HG02610 (cell line): Measurements from ENCODE around the gene ANO10.

Experiments
- ATAC-seq: cut with Tn5 transposase; IDR thresholded peaks from one replicate; pipeline ENCODE4 v1.9.1; 2021; ENCODE audit warnings: mild to moderate bottlenecking, moderate library complexity; ENCODE audit not compliant: unreplicated experiment

The ANO10 gene

GRCh38 chr3:43353923-43354670, 267.7 kb downstream of the ANO10 start:
- ATAC-seq, result no peak

DNA sequence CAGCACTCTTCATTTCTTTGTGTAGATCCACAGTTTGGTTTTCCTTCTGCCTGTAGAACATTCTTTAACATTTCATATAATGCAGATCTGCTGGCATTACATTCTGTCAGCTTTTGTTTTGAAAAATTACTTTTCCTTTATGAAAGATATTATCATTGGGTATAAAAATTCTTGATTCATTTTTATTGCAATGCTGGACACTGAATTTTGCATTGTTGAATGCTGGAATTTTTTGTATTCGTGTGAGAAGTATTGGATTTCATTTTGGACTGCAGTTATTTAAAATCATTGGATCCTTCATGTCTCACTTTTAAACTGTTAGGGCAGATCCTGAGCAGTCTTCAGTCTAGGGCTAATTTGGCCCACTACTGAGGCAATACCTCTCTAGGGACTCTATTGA, 268.4 kb downstream of the ANO10 start:
- no peak for ATAC-seq

DNA sequence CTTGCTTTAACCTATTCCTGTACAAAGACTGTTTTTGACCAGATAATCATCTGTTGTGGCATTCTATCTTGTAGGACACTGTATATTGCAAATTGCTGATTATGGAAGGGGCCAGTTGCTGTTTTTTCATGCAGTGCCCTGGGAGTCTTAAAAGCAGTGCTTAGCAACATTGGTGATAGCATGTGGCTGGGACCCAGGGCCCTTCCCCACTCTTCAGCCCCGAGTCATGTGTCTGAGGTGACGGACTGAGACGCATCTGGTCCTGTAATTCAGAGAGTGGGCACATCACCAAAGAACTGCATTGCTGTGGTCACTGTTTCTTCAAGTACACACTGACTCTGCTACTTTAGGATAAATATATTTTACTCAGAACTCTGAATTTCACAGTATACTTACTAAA, 272.1 kb downstream of the ANO10 start:
- ATAC-seq, result no peak

GRCh38 chr3:43348852-43349574, 272.8 kb downstream of the ANO10 start:
- ATAC-seq, result no peak

- ATAC-seq, result no peak
These were observed 273.5 kb downstream of the ANO10 start for GRCh38 chr3:43348350-43348749.

- ATAC-seq, result no peak
These were observed 274.0 kb downstream of the ANO10 start for GRCh38 chr3:43347774-43348173.

- ATAC-seq, result no peak
These were observed 274.6 kb downstream of the ANO10 start for GRCh38 chr3:43346978-43347749.

- no peak for ATAC-seq
These were observed 275.9 kb downstream of the ANO10 start for GRCh38 chr3:43345877-43346276.

DNA sequence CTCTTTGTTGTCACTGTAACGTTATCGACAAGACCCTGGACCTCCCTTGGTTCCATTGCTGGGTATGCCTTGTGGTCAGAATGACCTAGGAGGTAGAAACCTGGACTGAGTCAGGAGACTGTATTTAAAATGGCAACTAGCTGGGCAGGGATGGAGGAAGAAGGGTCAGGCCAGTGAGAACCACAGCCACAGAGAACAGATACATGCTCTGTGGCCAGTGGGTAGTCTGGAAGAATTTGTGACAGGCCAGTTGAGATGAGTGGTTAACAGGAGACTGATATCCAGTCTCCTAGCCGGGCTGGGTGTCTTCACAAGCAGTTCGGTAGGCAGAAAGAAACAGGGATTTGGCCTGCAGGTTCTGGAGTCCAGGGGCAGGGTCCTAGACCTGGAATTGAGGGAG, 276.6 kb downstream of the ANO10 start:
- no peak for ATAC-seq

GRCh38 chr3:43344520-43344919, 277.3 kb downstream of the ANO10 start:
- no peak for ATAC-seq

GRCh38 chr3:43343815-43344214, 278.0 kb downstream of the ANO10 start:
- no peak for ATAC-seq

- no peak for ATAC-seq
These were observed 278.6 kb downstream of the ANO10 start for GRCh38 chr3:43343185-43343584.

DNA sequence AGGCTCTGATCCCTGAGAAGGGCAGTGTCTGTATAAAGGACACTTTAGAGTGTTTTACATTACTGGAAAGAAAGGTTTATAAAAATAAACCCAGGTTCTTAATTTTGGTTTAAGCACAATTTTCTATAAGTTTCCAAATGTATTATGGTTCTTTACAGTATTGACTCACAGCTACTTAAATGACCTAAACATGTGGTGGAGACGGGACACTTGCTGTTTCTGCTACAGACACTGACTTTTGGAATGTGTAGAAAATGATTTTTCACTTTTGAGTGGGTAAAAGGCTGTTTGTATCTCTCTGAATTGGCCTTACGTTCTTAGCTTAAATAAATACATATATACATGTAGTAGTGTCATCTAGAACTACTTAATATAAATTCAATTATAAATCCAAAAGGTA, 280.0 kb downstream of the ANO10 start:
- no peak for ATAC-seq

DNA sequence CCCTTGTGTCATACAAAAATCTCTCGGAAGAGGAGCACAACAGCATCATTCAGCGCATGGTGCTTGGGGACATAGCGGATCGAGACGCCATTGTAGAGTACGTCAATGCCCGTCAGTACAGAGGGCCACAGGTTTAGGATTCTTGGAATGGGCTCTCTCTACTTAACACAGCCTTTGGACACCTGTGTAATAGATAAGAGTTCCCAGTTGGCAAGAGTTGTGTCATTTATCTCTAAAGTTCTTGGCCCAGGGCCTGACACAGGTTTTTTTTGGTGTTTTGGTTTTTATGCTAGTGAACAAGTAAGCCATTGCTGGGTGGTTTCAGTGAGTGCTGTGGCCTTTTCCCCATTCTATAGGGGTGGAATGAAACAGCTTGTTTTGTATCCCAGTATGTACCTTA, 281.4 kb downstream of the ANO10 start:
- no peak for ATAC-seq

DNA sequence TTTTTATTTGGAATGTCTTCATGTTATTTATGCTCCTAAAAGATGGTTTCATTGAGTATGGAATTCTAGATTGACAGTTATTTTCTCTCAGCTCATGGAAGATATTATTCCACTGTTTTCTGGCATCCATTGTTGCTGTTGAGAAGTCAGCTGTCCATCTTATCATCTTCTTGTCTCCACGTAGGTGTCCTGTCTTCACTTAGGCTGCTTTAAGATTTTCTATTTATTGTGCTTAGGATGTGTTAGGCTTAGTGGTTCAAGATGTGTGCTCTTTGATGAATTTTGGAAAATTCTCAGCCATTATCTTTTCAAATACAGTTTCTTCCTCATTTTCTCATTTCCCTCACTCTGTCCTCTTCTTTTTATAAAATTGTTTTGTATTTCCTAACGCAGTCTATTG, 283.5 kb downstream of the ANO10 start:
- no peak for ATAC-seq

DNA sequence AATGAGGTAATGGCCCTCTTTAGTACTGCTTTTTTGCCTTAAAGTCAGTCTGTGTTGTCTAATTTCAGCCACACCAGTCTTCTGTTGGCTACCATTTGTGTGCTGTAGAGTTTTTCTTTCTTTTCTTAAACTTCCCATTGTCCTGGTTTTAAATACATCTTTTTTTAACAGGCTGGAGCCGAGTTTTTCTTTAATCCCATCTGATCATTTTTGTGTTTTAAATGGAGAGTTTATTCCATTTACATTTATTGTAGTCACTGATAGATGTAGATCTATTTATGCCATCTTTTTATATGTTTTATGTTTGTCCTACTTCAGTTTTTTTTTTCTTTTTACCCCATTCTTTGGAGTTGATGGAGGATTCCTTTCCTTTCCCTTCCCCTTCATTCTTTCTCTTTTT, 286.0 kb downstream of the ANO10 start:
- no peak for ATAC-seq

- ATAC-seq, result no peak
These were observed 286.8 kb downstream of the ANO10 start for GRCh38 chr3:43334976-43335375.

DNA sequence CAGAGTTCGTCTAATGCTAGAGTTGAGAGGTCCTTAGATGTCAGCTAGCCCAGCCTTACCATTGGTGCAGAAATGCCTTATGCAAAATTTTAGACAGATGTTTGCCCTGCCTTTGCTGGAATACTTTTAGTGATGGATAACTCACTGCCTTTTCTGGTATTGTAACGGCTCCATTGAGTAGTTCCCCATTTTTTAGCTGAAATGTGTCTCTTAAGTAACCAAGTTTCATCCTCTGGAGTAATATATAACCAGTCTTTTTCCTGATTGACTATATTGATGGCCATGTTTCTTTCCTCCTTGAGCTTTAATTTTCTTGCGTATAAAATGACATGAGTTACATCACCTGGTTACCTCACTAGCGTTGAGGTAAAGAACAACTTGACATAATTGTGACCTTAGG, 290.4 kb downstream of the ANO10 start:
- ATAC-seq, result no peak

DNA sequence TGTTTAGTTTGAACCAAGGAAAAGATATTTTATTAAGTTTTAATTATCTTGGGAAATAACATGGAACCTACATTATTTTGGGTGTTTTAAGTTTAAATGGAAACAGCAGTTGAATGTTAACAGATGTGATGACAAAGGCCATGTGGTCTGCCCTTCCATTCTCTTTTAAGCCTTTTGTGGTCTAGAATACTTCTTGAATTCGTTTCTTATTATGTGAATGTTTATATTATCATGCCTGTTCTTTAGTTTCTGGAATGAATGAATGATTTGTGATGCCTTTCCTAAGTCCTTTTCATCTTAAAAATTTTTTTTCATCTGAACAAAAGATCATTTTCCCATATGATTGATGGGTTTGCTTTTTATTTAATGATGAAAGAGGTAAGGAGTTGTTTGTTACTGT, 290.8 kb downstream of the ANO10 start:
- ATAC-seq, result no peak

GRCh38 chr3:43328653-43329052, 293.2 kb downstream of the ANO10 start:
- no peak for ATAC-seq

DNA sequence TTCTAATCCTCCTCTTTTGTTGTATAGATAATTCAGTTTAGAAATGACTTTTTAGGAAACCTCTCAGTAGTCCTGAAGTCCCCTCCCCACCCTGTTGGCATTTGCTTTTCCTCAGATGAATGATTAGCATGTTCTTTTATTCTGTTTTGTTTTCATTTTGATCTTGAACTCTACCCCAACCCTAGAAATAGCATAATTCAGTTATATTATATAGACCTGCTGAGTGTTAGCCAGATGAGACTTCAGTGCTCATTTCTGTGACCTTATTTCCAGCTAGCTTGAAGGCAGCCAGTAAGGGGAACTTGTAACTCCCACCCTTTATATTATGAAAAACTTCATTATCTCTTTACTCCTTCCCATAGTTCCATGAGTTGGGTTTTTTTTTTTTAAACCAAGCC, 294.2 kb downstream of the ANO10 start:
- no peak for ATAC-seq
